Lower leg skin (tissue), 3 donors: ENCODE measurements around the gene THOC5.

Experiments
- POLR2A ChIP-seq, 2 donors: fragments of 450-650 bp; IDR thresholded peaks; one replicate each; pipeline ENCODE4 v1.6.1; 2016 to 2017; ENCODE audit warnings: antibody characterized with exemption in 2 of 2, mild to moderate bottlenecking in 1 of 2, moderate library complexity in 1 of 2
- TF ChIP-seq, protein P1 (sequence below), 3 donors: fragments of 450-650 bp; IDR thresholded peaks; one replicate each; pipeline ENCODE4 v1.5.1; 2016; ENCODE audit warnings: antibody characterized with exemption in 3 of 3, mild to moderate bottlenecking in 3 of 3, moderate library complexity in 2 of 3

DNA sequence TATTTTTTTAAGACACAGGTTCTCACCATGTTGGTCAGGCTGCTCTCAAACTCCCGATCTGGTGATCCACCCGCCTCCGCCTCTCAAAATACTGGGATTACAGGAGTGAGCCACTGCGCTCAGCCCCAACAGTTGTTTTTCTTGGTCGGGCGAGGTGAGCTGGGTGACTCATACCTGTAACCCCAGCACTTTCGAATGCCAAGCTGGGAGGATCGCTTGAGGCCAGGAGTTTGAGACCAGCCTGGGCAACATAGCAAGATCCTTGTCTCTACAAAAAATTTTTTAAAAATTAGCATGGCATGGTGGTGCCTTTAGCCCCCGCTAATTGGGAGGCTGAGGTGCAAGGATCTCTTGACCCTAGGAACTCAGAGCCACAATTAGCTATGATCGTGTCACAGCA, 42.9 kb upstream of the THOC5 start:
- TF ChIP-seq, protein P1, sequence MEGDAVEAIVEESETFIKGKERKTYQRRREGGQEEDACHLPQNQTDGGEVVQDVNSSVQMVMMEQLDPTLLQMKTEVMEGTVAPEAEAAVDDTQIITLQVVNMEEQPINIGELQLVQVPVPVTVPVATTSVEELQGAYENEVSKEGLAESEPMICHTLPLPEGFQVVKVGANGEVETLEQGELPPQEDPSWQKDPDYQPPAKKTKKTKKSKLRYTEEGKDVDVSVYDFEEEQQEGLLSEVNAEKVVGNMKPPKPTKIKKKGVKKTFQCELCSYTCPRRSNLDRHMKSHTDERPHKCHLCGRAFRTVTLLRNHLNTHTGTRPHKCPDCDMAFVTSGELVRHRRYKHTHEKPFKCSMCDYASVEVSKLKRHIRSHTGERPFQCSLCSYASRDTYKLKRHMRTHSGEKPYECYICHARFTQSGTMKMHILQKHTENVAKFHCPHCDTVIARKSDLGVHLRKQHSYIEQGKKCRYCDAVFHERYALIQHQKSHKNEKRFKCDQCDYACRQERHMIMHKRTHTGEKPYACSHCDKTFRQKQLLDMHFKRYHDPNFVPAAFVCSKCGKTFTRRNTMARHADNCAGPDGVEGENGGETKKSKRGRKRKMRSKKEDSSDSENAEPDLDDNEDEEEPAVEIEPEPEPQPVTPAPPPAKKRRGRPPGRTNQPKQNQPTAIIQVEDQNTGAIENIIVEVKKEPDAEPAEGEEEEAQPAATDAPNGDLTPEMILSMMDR (IDR thresholded peaks at IDR 0.05): no peak
- no peak for TF ChIP-seq POLR2A (IDR thresholded peaks at IDR 0.05)
